VCaP (cell line): ENCODE measurements around the gene UBE2E1.

Source experiments
- H3K27ac ChIP-seq: fragments of 450-650 bp; 2 replicates; pipeline ENCODE4 v1.5.1; 2017
- CTCF ChIP-seq: fragments of 450-650 bp; conservative IDR thresholded peaks from 2 replicates; pipeline ENCODE4 v1.5.1; 2017; ENCODE audit warnings: mild to moderate bottlenecking, moderate library complexity

Gene UBE2E1

GRCh38 chr3:23821858-23822257 lies 16.1 kb downstream of the UBE2E1 start:
- TF ChIP-seq CTCF, result no peak
- H3K27ac ChIP-seq, result peak overlapping the region; percentile 56

GRCh38 chr3:23822559-23822958 lies 16.8 kb downstream of the UBE2E1 start:
- H3K27ac ChIP-seq, result peak overlapping the region; percentile 56
- no peak for TF ChIP-seq CTCF

DNA sequence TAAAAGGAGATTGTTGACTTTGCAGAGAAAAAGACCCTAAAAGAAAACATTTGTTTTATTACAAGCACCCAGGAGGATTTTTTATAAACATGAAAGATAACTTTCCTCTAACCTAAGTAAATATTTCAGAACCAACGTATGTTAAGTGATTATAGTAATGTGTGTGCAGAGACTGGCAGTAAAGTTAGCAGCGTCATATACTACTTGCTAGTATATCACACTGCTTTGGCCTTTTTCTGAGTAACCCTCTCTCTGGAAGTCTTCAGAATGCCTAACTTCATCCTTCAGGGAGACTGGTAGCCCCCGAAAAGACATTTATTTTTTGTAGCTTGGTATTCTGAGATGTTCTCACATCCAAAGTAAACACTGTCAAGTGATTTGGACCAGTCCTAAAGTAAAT lies 17.9 kb downstream of the UBE2E1 start:
- TF ChIP-seq CTCF, result no peak

GRCh38 chr3:23824699-23825444 lies 19.1 kb downstream of the UBE2E1 start:
- H3K27ac ChIP-seq, result peak overlapping the region; percentile 56
- no peak for TF ChIP-seq CTCF

More for the DNA sequence above, 17.9 kb downstream of the UBE2E1 start:
- H3K27ac ChIP-seq, result peak overlapping the region; percentile 56

GRCh38 chr3:23825802-23826201 lies 20.0 kb downstream of the UBE2E1 start:
- TF ChIP-seq CTCF, result no peak

GRCh38 chr3:23826382-23827064 lies 20.8 kb downstream of the UBE2E1 start:
- TF ChIP-seq CTCF, result no peak
- no peak overlapping the region for H3K27ac ChIP-seq

More at GRCh38 chr3:23825802-23826201, 20.0 kb downstream of the UBE2E1 start:
- no peak overlapping the region; the same call in 1 of the 2 replicates for H3K27ac ChIP-seq

GRCh38 chr3:23829242-23829934 lies 23.6 kb downstream of the UBE2E1 start:
- no peak for TF ChIP-seq CTCF
- no peak overlapping the region for H3K27ac ChIP-seq
